GM23248 (cell line): Measurements from ENCODE around the gene ERC2. TPM values are rescaled to one million over a fixed set of nuclear protein-coding genes. Genes with fewer than 3 reads are reported as not detected.

Experiments
- DNase-seq: peaks from one replicate; pipeline ENCODE4 v3.0.0-alpha.2; 2015
- H2AFZ ChIP-seq: fragments of 200-600 bp; sonication (generic); 2 replicates; pipeline ENCODE4 v1.6.1; 2016; ENCODE audit warnings: antibody characterized with exemption
- H3F3A ChIP-seq: fragments of 200-600 bp; sonication (generic); 2 replicates; pipeline ENCODE4 v1.6.1; 2016; ENCODE audit warnings: mild to moderate bottlenecking, antibody characterized with exemption, mixed run types; ENCODE audit not compliant: insufficient read depth
- H3K27ac ChIP-seq: fragments of 200-600 bp; sonication (generic); 2 replicates; pipeline ENCODE4 v1.5.1; 2016; ENCODE audit warnings: mild to moderate bottlenecking
- H3K27me3 ChIP-seq: fragments of 200-600 bp; sonication (generic); replicated peaks from 2 replicates; pipeline ENCODE4 v1.6.1; 2016; ENCODE audit warnings: mild to moderate bottlenecking; ENCODE audit not compliant: insufficient read depth
- H3K36me3 ChIP-seq: fragments of 200-600 bp; sonication (generic); 2 replicates; pipeline ENCODE4 v1.6.1; 2016; ENCODE audit warnings: low read depth, mild to moderate bottlenecking
- H3K4me1 ChIP-seq: fragments of 200-600 bp; sonication (generic); 2 replicates; pipeline ENCODE4 v1.6.1; 2016; ENCODE audit warnings: mild to moderate bottlenecking; ENCODE audit not compliant: insufficient read depth
- H3K4me2 ChIP-seq: fragments of 200-600 bp; sonication (generic); one replicate; pipeline ENCODE4 v1.6.1; 2016; ENCODE audit warnings: mild to moderate bottlenecking; ENCODE audit not compliant: unreplicated experiment
- H3K4me3 ChIP-seq: fragments of 200-600 bp; sonication (generic); 2 replicates; pipeline ENCODE4 v1.5.1; 2016; ENCODE audit warnings: mild to moderate bottlenecking
- H3K79me2 ChIP-seq: fragments of 200-600 bp; sonication (generic); 2 replicates; pipeline ENCODE4 v1.6.1; 2016; ENCODE audit warnings: mild to moderate bottlenecking; ENCODE audit not compliant: insufficient read depth
- H3K9ac ChIP-seq: fragments of 200-600 bp; sonication (generic); 2 replicates; pipeline ENCODE4 v1.6.1; 2016; ENCODE audit warnings: mild to moderate bottlenecking
- H3K9me2 ChIP-seq: fragments of 200-600 bp; sonication (generic); 2 replicates; pipeline ENCODE4 v1.6.1; 2016; ENCODE audit warnings: mixed run types, mild to moderate bottlenecking, moderate library complexity; ENCODE audit not compliant: insufficient read depth
- H3K9me3 ChIP-seq: fragments of 200-600 bp; sonication (generic); one replicate; pipeline ENCODE4 v1.6.1; 2017; ENCODE audit warnings: low read depth
- H4K20me1 ChIP-seq: fragments of 200-600 bp; sonication (generic); 2 replicates; pipeline ENCODE4 v1.6.0; 2016; ENCODE audit not compliant: insufficient read depth
- EZH2 ChIP-seq: fragments of 200-600 bp; sonication (generic); IDR thresholded peaks from 2 replicates; pipeline ENCODE4 v1.6.1; 2018; ENCODE audit warnings: antibody characterized with exemption, mild to moderate bottlenecking; ENCODE audit not compliant: insufficient read depth, poor library complexity, severe bottlenecking
- EZH2phosphoT487 ChIP-seq: fragments of 200-600 bp; sonication (generic); IDR thresholded peaks from 2 replicates; pipeline ENCODE4 v1.6.1; 2018; ENCODE audit warnings: antibody characterized with exemption, moderate library complexity, mild to moderate bottlenecking, low read depth; ENCODE audit not compliant: insufficient read depth
- WGBS, 2 experiments: methylation state at CpG; one replicate each; pipeline ENCODE4 v1.1.6; 2015 to 2017; ENCODE audit warnings: low lambda C conversion rate in 2 of 2, low coverage in 1 of 2; ENCODE audit errors: missing lambda C conversion rate in 2 of 2; 5-methylcytosine and 5-hydroxymethylcytosine counted together
- in situ Hi-C: fragments of 300-500 bp; cut with MboI; formaldehyde crosslinking; loops from 2 replicates; pipeline ENCODE4 v1.15.0; 2020
- polyA plus RNA-seq: library from polyadenylated mRNA; unstranded; fragments of >200 nt; fragmentation: Nextera tagmentation; extraction: Ambion mirVana; gene quantifications from 2 replicates; pipeline ENCODE4 v1.2.1, GENCODE V29; 2016
- total RNA-seq: library from RNA; depleted of rRNA; stranded (reverse); fragments of >200 nt; shearing (Covaris generic); gene quantifications from 2 replicates; pipeline ENCODE4 v1.2.3, GENCODE V29; 2014

The ERC2 gene
- total and polyA plus RNA-seq, 2 experiments from 2014 or later = not detected

GRCh38 chr3:55984626-55985025, 483.6 kb downstream of the ERC2 start:
- Histone ChIP-seq H3K4me3 (no peak overlapping the region), H3K9me2 (no peaks in the 10 kb centered on the region), H3K27ac (no peak overlapping the region), H4K20me1 (no peaks in the 10 kb centered on the region), H3K4me2 (no peak overlapping the region), H3K27me3 (no peaks in the 10 kb centered on the region; the same call in 1 of the 2 replicates), H3K9me3 (no peaks in the 10 kb centered on the region), H2AFZ (no peak overlapping the region), H3K9ac (no peak overlapping the region), H3K79me2 (no peaks in the 10 kb centered on the region), H3K4me1 (no peaks in the 10 kb centered on the region), H3K36me3 (no peaks in the 10 kb centered on the region), H3F3A (no peaks in the 10 kb centered on the region)
- DNase-seq = no peak
- in situ Hi-C loops = no loop called here
- 65 to 74% methylated on average over 5 of the region's 5 CpGs for WGBS, 2 experiments
- TF ChIP-seq EZH2 = no peak
- no peak for TF ChIP-seq EZH2phosphoT487

DNA sequence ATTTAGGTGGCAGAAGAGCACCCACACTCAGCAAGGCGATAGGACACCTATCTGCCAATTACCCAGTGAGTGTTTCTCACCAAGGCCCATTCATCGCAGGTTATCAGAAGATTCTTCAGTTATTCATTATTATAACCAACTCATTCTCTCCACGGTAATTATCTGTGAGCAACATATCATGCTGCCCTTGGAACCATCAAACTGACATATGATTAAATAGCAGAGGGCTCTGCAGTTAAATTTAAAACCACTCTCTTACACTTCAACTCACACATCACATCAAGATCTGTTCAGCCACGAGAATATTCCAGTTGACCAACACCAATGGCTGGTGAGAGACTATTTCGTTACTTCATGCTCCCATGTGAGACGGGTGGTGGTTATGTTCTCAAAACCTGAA, 489.3 kb downstream of the ERC2 start:
- no peak overlapping the region for H3K27ac ChIP-seq
- H3K79me2 ChIP-seq = no peaks in the 10 kb centered on the region
- H3K4me1 ChIP-seq = no peaks in the 10 kb centered on the region
- H3K27me3 ChIP-seq = no peaks in the 10 kb centered on the region
- no peaks in the 10 kb centered on the region for H3K9me3 ChIP-seq
- H2AFZ ChIP-seq = no peak overlapping the region
- 44 to 45% methylated on average over 6 of the region's 6 CpGs for WGBS, 2 experiments
- H3K9ac ChIP-seq = no peak overlapping the region
- no peak overlapping the region for H3K4me2 ChIP-seq
- no peak overlapping the region for H3K4me3 ChIP-seq
- no peaks in the 10 kb centered on the region for H3K9me2 ChIP-seq
- no peaks in the 10 kb centered on the region for H3K36me3 ChIP-seq
- in situ Hi-C loops = no loop called here
- DNase-seq = no peak
- no peaks in the 10 kb centered on the region for H3F3A ChIP-seq
- TF ChIP-seq EZH2phosphoT487 (no peak), EZH2 (no peak)
- no peaks in the 10 kb centered on the region for H4K20me1 ChIP-seq

DNA sequence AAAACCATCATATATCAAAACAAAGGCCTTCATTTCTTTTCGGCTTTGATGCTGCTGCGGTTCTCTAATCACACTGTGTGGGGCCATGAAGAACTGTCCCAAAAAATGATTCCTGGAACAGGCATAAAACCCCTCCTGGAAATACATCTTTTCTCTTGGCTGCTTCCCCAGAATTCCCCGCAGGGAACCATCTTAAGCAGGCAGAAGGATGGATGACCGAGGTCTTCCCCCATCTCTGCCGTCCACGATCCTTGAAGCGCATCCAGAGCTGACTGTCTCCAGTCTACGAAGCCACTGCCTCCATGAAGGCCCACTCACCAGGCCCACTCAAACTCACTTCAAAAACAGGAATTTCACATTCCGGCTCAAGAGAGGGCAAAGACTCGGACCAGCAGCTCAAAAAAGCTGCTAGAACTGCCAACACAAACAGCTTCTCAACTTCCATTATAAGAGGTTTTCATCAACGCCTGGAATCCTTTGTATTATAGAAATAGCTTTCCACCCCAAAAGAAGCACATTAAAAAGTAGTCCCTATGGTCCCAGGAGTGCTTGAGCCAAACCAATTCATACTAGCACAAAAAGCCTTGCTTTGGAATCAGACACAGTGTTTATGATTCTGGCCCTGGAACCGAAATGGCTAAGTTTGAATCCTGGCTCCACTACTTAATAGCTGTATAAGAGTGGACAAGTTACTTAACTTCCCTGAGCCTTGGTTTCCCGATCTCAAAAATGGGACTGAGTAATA, 493.7 kb downstream of the ERC2 start:
- Histone ChIP-seq H3F3A (no peaks in the 10 kb centered on the region), H3K27ac (no peak overlapping the region), H2AFZ (no peak overlapping the region), H3K9me2 (no peaks in the 10 kb centered on the region), H3K9me3 (no peaks in the 10 kb centered on the region), H3K9ac (no peak overlapping the region), H3K36me3 (no peaks in the 10 kb centered on the region), H3K4me1 (no peaks in the 10 kb centered on the region), H3K4me3 (no peak overlapping the region), H3K27me3 (no peaks in the 10 kb centered on the region), H4K20me1 (no peaks in the 10 kb centered on the region), H3K79me2 (no peaks in the 10 kb centered on the region), H3K4me2 (no peak overlapping the region)
- WGBS, 2 experiments = 49 to 55% methylated on average over 13 of the region's 13 CpGs
- TF ChIP-seq EZH2phosphoT487 = no peak
- no peak for TF ChIP-seq EZH2
- in situ Hi-C loops = no loop called here
- DNase-seq = no peak

DNA sequence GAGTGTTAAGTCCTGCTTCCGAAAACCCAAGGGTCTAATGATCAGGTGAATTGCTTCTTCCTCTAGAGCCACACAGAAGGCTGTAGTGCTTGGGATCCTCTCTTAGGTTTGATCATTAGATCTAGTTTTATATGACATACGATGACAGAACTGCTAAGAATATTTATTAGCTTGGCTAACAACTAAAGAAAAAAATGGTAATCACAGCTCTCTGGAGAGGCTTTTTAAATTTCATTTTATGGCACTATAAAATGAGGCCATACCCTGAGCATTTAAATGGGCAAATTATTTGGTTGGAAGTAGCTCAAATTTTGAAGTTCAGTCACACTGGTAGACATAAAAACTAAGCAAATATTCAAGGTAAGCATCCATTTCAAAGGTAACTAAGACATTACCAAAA, 498.6 kb downstream of the ERC2 start:
- Histone ChIP-seq H4K20me1 (no peaks in the 10 kb centered on the region), H3K4me3 (no peak overlapping the region), H3K79me2 (no peaks in the 10 kb centered on the region), H3F3A (no peaks in the 10 kb centered on the region), H3K4me2 (no peak overlapping the region), H3K27ac (no peak overlapping the region), H3K27me3 (no peaks in the 10 kb centered on the region), H3K9me2 (no peaks in the 10 kb centered on the region), H3K4me1 (no peaks in the 10 kb centered on the region), H2AFZ (no peak overlapping the region), H3K9me3 (no peaks in the 10 kb centered on the region), H3K9ac (no peak overlapping the region), H3K36me3 (no peaks in the 10 kb centered on the region)
- no peak for DNase-seq
- no peak for TF ChIP-seq EZH2
- 10 to 24% methylated on average over 2 of the region's 2 CpGs for WGBS, 2 experiments
- in situ Hi-C loops = no loop called here
